GM04503 (cell line): Measurements from ENCODE around the gene IFT74.
A peak's percentile ranks its signal among the peaks of the same experiment; 100 is the strongest.

ENCODE experiments used
- DNase-seq: peaks from one replicate; pipeline ENCODE4 v3.0.0-alpha.2; 2012; ENCODE audit warnings: low read depth

IFT74 gene

DNA sequence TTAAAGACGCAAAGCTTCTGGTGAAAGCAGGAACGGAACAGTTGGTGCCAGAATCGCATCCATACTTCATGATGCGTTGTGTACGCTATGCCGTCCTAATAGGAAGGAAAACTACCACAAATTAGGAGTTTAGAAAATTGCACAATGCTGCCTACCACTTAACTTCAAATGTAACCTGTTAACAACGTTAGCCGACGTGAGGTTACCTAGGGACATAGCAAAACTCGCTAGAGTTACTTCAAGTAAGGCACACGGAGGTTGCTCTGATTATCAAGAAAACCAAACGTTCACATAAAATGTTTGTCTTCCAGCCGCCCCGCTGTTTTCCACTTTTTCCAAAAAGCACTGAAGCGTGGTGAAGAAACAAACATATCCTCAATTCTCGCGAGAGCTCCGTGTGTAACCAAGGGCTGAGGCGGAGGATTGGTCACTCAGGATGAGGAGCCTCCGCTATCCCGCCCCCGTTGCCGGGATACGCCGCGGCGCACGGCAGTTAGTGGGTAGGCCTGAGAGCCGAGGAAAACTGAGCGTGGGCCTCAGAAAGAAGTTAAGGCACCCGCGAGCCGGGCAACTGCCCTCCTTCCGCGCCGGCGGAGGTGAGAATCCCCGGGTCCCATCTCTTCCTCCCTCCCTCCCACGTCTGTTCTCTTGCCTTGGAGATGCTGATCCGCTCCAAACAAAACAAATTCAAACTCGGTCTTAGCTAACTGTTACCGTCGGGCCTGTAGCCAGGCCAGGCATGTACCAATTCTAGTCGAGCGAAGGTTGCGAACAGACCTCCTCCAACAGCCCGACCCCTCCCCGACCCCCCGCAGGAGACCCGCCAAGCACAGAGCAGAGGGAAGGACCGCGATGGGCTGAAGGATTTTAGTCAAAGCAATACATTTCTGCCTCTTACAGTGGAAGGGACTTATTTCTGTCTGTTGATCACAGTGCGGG is at the start of gene IFT74:
Gene IFT74, plus strand, starts transcription at position 492 of the 939 bp plus-strand sequence. CDS start 5,556 bp downstream, outside the sequence.
- DNase-seq, result peak; percentile 91

DNA sequence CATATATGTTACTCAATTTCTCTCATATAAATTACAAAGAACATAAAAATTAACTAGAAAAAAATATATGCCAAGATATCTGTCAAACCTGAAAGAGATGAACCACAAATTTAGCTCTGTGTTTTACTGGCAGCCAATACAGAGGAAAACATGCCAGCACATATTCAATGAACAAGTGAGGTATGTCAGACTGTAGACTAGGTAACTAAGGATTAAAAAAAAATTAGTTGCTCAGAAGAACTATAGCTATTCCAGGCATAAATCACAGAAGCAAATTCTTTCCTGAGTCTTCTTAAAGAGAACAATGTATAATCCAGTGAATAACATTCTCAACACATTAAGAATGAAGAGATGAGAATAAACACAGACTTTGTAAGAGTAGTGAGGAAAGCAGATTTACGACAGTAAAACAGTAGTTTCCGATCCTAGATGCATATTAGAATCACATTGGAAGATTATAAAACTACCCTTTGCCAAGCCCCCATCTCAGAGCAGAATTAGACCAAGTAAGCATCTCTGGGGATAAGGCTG is 43.0 kb upstream of the IFT74 start:
- DNase-seq, result no peak

DNA sequence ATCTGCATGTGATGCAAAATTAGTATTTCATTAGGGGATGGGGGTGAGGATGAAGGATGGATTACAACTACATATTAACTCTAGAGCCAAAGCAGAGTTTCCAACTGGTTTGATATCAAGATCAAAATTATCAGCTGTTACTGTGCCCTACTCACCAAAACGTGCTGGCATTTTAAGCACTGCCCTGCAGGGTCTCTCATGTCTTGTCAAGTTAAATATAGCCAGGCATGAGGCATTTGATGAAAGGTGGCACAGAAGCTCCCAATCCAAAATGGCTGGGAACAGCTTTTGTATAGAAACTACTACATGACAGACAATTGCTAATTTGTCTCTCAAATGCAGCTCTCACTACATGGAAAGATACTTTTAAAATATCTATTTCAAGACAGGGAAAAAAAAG is 36.5 kb upstream of the IFT74 start:
- DNase-seq, result no peak

DNA sequence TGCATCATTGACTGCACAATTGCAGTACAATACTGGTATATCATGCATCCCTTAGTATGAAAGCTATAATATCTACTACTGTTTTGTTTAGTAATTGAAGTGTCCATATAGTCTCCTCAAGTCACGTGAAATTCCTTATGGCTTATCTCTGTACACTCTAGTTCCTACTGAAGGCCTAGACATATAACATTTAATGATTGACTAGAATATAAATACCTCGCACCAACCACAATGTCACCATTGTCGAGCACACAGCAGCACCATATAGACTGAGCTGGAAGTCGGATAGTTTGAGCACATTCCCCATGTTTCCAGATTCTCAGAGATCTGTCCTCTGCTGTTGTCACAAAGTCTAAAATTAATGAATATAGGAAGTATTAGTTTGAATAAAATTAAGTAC is 30.6 kb upstream of the IFT74 start:
- DNase-seq, result no peak

DNA sequence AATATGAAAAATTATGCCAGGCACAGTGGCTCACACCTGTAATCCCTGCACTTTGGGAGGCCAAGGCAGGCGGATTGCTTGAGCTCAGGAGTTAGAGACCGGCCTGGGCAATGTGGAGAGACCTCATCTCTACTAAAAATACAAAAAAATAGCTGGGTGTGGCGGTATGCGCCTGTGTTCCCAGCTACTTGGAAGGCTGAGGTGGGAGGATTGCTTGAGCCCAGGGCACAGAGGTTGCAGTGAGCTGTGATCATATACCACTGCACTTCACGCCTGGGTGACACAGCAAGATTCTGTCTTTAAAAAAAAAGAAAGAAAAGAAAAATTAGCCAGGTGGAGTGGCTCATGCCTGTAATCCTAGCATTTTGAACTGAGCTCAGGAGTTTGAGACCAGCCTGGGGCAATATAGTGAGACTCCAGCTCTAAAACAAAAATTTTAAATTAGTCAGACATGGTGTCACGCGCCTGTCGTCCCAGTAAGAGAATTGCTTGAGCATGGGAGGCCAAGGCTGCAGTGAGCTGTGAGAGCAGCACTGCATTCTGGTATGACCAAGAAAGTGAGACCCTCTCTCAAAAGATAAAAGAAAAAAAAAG is 27.2 kb upstream of the IFT74 start:
- no peak for DNase-seq

DNA sequence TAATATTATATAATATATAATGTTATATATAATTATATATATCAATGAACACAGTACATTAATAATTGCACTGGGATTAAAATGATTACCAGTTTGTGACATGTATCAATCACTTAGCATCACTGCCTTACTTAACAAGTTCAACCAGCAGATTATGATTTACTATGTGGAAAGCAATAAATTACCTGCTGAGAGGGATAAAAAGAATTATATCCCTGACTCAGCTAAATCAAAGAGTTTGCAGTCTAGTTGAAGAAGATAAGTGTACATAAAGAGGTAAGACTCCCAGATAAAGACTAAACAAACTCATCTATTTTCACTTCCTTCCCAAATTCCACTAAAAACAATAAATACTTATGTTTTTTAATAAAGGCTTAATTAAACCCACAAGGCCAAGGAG is 20.4 kb upstream of the IFT74 start:
- DNase-seq, result no peak

DNA sequence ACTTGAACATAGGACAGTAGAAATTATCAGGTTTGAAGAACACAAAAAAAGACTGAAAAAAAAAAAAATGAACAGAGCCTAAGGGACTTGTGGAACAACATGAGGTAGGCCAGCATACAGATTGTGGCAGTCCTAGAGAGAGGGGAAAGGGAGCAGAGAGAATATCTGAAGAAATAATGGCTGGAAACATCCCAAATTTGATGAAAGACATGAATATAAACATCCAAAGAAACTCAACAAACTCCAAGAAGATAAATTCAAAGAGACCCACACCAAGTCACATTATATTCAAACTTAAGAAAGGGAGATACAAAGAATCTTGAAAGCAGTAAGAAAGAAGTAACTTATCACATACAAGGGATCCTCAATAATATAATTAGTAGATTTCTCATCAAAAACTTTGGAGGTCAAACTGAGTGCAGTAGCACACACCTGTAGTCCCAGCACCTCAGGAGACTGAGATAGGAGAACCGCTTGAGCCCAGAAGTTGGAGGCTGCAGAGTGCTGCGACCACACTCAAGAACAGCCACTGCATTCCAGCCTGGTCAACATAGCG is 18.3 kb upstream of the IFT74 start:
- DNase-seq, result no peak

DNA sequence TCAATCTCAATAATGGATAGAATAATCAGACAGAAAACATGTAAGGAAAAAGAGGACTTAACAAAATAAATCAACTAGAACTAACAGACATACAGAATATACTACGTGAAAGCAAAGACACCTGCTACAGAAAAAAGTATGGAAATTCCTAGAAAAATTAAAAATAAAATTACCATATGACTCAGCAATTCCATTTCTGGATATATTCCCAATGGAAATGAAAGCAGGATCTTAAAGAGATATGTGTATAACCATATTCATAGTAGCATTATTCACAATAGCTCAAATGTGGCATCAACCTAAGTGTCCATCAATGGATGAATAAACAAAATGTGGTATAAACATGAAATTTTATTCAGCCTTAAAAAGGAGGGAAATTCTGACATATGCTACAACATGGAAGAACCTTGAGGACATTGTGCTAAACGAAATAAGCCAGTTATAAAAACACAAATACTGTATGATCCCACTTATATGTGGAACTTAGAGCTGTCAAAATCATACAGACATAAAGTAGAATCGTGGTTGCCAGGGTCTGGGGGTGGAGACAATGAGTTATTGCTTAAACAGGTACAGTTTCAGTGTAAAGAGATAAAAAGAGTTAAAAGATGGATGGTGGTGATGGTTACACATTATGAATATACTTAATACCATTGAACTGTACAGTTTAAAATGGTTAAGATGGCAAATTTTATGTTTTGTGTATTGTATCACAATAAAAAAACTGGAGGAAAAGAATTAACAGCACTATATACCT is 16.1 kb upstream of the IFT74 start:
- DNase-seq, result no peak

DNA sequence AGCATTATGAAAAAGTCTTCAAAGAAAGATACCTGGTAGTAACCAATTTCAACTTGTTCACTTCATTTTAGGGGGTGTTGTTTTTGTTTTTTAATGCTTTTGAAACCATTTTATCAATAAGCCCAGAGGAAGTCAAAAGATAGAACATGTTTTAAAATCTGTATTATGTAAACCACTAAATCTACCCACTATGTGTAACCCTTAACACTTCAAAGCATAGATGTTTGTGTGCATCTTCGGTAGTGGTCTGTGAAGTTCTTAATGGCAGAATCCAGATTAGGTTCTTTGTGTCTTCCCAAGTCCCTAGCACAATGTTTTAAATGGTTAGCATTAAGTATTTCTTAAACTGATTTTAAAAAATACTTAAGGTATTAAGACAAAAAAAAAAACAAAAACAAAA is 15.4 kb upstream of the IFT74 start:
- DNase-seq, result no peak

DNA sequence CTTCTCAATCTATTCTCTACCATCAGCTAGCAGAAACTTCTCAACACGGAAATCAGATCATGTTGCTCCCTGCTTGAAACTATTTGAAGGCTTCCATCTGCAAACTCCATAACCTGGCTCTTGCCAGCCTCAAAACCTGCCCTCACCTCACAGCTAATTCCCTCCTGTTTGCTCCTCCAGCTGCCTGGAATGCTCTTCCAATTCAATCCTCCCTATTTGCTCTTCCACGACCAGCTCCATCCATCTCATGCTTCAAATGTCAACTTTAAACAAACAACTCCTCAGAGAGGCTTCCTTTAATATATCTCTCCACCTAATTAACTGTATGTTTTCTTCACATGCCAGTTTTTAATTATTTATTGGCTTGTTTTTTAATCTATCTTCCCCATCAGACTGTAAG is 10.6 kb upstream of the IFT74 start:
- DNase-seq, result no peak

DNA sequence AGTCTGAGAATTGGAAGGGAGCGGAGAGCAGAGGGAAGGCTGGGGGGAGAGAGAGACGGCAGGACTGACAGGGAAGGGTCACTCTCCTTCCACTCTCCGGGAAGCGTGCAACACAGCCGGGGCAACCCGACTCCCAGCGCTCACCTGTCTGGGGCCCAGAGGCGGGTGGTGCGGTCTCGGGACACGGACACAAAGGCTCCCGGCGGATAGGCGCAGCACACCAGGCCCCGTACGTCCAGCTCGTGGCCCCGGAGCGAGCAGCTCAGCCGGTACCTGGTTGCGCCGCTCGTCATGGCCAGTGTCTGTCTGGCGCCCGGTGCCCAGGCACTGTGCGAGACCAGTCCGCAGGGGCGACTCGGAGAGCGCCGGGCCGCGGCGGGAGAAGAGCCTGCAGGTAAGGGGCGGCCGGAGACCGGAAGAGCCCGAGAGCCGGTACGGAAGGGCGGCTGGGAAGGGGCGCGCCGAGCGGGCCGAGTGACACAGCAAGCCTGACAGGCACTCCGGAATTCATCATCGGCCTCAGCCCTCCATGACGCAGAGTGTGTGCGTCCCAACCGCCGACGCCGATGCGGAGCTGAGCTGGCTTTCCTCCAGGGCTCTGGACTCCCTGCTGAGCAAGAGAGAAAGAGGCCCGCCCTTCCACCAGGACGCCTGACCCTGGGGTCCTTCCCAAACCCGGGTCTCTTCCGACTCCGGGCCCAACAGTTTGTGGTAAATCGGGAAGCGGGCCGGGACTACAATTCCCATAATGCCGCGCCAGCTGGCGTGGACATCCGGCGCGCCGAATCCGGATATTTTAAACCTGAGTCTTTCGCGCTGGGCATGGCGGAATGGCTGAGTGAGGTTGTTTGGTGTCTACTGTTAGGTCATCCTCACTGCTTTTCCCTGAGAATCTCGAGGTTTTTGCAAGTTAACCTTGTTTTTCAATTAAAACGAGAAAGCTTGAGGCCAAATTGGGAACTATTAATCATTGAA is 9.2 kb upstream of the IFT74 start, which contains the start of gene PLAA:
Gene PLAA, minus strand, starts transcription at position 490 of the 975 bp plus-strand sequence. Its CDS starts 197 bp downstream, at position 293.
- DNase-seq, result peak; percentile 57

DNA sequence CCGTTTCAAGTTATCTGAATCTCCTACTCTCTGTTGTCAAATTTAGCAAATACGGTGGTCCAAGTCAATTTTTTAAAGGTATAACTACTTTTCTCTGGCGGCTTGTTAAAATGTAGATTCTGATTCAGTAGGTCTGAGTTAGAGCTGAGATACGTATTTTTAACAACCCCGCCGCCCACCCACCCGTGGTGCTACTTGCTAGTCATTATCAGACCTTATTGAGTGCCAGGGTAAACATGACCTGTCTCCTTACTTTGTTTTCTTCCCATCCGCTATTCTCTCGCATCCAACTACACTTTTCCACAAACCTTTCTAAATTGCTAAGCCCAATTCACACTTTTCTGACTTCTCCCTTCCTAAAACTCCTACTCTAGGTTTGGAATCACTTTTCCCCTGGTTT is 8.5 kb upstream of the IFT74 start:
- no peak for DNase-seq

DNA sequence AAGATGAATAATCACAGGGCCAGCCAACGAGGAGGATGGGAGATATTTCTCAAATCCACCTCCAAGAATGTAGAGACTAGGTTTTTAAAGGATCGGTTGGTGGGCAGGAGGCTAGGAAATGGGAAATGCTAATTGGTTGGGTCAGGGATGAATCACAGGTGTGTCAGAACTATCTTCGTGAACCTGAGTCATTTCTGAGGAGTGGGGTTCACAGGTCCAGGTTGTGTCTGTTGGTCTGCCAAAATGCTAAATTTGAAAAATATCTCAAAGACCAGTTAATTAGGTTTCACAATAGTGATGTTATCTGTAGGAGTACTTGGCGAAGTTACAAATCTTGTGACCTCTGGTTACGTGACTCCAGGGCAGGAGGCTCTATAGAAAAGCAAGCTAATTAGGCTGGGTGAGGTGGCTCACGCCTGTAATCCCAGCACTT is 6.6 kb upstream of the IFT74 start:
- DNase-seq, result no peak

DNA sequence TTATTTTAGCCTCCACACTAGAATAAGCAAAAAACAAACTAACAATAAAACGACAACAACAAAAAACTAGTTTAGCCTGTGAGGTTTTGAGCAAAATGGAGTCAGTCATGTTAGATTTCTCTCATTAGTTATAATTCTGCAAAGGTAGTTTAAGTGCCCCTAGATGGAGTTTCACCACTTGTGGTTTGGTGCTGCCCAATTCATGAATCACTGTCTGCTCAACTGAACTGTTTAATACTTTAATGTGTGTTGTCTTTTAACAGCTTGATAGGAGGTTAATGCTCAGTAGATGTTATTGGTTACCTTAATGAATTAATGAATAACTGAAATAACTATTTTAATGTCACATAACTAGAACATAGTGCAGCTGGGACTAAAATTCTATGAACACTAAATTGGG is 5.7 kb upstream of the IFT74 start:
- DNase-seq, result no peak

DNA sequence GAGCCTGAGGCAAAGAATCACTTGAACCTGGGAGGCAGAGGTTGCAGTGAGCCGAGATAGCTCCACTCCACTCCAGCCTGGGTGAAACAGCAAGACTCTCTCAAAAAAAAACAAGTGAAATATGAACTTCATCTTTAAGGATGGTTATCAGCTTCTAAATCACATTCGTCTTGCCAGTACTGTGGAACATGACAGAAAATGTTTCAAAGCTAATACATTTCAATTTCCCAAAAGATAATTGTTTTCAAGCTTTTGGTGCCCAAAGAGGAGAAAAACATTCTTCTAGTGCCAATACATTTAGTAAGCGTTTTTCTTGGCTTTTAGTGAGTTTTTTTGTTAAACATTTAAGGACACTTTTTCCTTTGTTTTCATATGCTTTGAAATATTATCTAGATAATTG is 4.4 kb upstream of the IFT74 start:
- no peak for DNase-seq

DNA sequence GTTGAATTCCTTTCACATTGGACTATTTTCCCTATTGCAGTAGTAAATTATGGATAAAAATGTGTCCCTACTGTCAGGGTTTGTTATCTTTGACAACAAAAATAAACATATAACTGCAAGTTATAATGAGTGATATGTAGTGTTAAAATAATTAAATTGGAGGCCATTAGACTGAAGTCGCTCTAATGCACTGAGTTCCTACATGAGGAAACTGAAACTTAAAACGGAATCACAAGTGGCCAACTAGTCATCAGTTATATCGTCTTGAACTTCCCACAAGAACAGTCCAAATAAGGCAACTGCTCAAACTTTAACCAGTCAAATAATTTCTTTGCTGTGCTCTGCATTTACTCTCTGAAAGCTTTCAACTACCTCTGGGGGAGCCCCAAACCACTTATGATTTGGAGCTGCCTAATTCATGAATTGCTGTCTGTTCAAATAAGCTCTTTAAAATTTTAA is 2.1 kb upstream of the IFT74 start:
- no peak for DNase-seq

DNA sequence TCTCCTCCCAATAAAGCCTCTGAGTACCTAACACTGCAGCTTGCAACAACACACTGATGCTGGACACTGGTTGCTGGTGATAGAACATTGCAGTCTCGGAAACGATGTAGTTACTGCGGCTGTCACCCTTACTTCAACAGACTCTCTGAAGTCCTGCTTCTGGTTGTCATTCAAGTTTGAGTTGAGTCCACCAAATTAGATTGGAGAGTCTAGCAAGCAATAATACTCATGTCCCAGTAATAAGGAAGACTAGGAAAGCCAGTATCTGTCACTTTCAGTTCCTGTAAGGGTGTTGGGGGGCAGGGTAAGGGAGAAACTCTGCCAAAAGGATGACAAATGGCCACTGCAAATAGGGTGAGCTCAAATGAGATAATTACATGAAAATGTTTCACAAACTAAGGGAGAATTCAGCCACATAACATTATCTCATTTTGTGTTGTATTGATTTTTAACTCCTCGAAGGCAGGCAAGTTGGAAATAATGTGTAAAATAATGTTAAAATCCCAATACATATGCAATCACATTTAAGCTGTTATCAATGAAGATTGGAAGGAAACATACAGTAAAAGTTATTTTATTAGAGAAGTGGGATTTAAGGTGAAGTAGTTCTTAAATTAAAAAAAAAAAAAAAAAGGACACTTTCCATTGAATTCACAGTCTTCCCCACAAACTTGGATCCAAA is 849 bp upstream of the IFT74 start:
- no peak for DNase-seq

DNA sequence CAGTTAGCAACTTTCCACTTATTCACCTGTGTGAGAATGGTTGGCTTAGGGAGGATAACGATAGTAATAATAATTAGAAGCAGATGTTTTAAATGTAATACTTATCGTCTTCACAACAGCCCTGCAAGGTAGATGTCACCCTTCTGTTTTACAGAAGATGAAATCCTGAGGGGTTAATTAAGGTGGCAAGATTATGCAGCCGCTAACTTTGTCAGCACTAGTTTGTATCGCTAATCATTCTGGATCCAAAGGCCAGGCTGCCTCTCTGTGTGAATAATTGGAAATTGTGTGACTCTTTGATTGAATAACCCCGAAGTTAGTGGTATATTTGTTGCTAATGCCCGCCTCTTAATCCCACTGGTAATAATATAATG is 635 bp downstream of the IFT74 start:
- DNase-seq, result no peak

DNA sequence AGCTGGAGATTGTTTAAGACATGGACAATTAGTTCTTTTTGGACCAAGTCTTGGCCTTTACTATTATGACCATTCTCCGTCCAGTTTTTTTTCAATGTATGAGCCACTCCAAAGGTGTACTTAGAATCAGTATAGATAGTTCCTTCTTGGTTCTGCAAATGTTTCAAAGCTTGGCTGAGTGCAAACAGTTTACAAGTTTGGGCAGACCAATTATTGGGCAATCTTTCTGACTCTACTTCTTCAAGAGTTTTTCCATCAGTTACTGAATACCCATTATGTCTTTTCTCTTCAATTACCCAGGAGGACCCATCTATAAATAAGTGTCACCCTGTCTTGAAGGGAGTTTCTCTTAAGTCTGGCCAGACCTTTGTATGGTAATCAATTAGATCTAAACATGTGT is 15.5 kb downstream of the IFT74 start:
- DNase-seq, result no peak

DNA sequence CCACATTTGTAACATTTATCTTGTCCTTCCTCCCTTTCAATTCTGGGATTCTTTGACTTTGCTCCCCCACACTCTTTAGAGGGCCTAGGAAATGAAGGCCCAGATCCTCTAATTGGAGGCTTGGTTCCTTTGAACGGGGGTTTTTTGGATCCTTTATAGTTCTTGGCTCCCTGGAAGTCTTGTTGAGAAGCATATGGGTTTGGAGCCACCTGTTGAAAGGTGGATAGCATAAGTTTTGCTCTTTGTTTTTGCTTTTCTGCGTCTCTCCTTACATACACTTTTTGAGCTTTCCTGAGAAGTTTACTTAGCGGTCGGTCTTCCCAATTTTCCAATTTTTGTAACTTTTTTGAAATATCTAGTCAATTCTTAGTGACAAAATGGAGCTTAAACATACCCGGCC is 17.8 kb downstream of the IFT74 start:
- no peak for DNase-seq
